ENCODE measurements around the gene RNU1-2. TPM values are rescaled to one million over a fixed set of nuclear protein-coding genes. Genes with fewer than 3 reads are reported as not detected.
A peak's percentile ranks its signal among the peaks of the same experiment; 100 is the strongest.

Gene RNU1-2
- total and polyA plus RNA-seq, 12 donors: 635 to 5,242 (median 1,949) TPM; not detected in 2

- Histone ChIP-seq H3K27me3 (no peaks in the 10 kb centered on the region), H3K4me3 (no peak within 1 kb of the TSS), H3K36me3 (no peaks in the 10 kb centered on the region), H3K9me3 (no peaks in the 10 kb centered on the region), H3K4me1 (peaks cover 0 to 17% (median 9%) of the 10 kb centered on the region in 9 donors), H3K27ac (no peak within 1 kb of the TSS)
- 28 to 33% methylated on average over 17 of the region's 17 CpGs for WGBS, 2 donors
- TF ChIP-seq CTCF (IDR thresholded peaks at IDR 0.05): no peak
- peak in 1 of 2 donors; percentile 42 for DNase-seq
- ATAC-seq: peak in 6 of 8 donors; percentile 24 to 54 (median 38)
- intact Hi-C loops (cut with DNase I): loop anchor here in 1 of 10 donors (10.0 kb wide), 1 partner anchor 307 kb away; the partner anchor contains the start of gene NBPF1
Measured at GRCh38 chr1:16921391-16922185, 25.8 kb downstream of the RNU1-2 start, which contains the start of gene CROCC. Gene CROCC (plus strand): TSS chr1:16921931. CDS start chr1:16922019, 88 bp downstream.

- H3K9me3 ChIP-seq: no peaks in the 10 kb centered on the region
- no peaks in the 10 kb centered on the region for H3K36me3 ChIP-seq
- ATAC-seq (no peak), DNase-seq (no peak)
- H3K4me3 ChIP-seq: no peak overlapping the region
- H3K4me1 ChIP-seq: peaks cover 0 to 17% (median 9%) of the 10 kb centered on the region in 9 donors
- TF ChIP-seq CTCF (IDR thresholded peaks at IDR 0.05): no peak
- 91 to 94% methylated on average over 10 of the region's 10 CpGs for WGBS, 2 donors
- no peaks in the 10 kb centered on the region for H3K27me3 ChIP-seq
- intact Hi-C loops (cut with DNase I): loop anchor here in 1 of 10 donors (10.0 kb wide), 1 partner anchor 308 kb away; the partner anchor contains the start of gene NBPF1
- H3K27ac ChIP-seq: no peak overlapping the region
Measured at GRCh38 chr1:16922466-16922865, 26.7 kb downstream of the RNU1-2 start.

GRCh38 chr1:16922885-16923431 is 27.2 kb downstream of the RNU1-2 start:
- H3K27ac ChIP-seq: no peak overlapping the region
- H3K9me3 ChIP-seq: no peaks in the 10 kb centered on the region
- no peaks in the 10 kb centered on the region for H3K27me3 ChIP-seq
- ATAC-seq (no peak), DNase-seq (no peak)
- H3K36me3 ChIP-seq: no peaks in the 10 kb centered on the region
- peaks cover 0 to 17% (median 9%) of the 10 kb centered on the region in 9 donors for H3K4me1 ChIP-seq
- intact Hi-C loops (cut with DNase I): loop anchor here in 1 of 10 donors (10.0 kb wide), 1 partner anchor 308 kb away; the partner anchor contains the start of gene NBPF1
- WGBS, 2 donors: 82 to 86% methylated on average over 18 of the region's 18 CpGs
- no peak overlapping the region for H3K4me3 ChIP-seq
- TF ChIP-seq CTCF (IDR thresholded peaks at IDR 0.05): no peak

- 87 to 93% methylated on average over 23 of the region's 23 CpGs for WGBS, 2 donors
- no peak overlapping the region for H3K27ac ChIP-seq
- peaks cover 0 to 17% (median 9%) of the 10 kb centered on the region in 9 donors for H3K4me1 ChIP-seq
- intact Hi-C loops (cut with DNase I): loop anchor here in 1 of 10 donors (10.0 kb wide), 1 partner anchor 310 kb away; the partner anchor contains the start of gene NBPF1
- no peak for ATAC-seq
- no peak for DNase-seq
- no peak overlapping the region for H3K4me3 ChIP-seq
- no peak for TF ChIP-seq CTCF (IDR thresholded peaks at IDR 0.05)
- no peaks in the 10 kb centered on the region for H3K9me3 ChIP-seq
- H3K27me3 ChIP-seq: no peaks in the 10 kb centered on the region
- no peaks in the 10 kb centered on the region for H3K36me3 ChIP-seq
Measured at GRCh38 chr1:16924216-16924918, 28.6 kb downstream of the RNU1-2 start.
